HCT116 (cell line): ENCODE measurements around the gene AP1AR. TPM values are rescaled to one million over a fixed set of nuclear protein-coding genes. Genes with fewer than 3 reads are reported as not detected.

Source experiments
- ATAC-seq: fragments of 200-7000 bp; cut with Tn5 transposase; 2 replicates; pipeline ENCODE4 v1.9.1; 2020; ENCODE audit warnings: mild to moderate bottlenecking, moderate library complexity
- BruUV-seq: library from RNA; stranded (reverse); fragments of 400-500 nt; replicated peaks from 2 replicates; lab custom pipeline; 2021; lab: Mats Ljungman, UMichigan
- CTCF ChIA-PET: fragments of 300-600 bp; sonication (Branson Sonifier 250); formaldehyde crosslinking; loops from one replicate; lab custom pipeline; 2021; ENCODE audit warnings: antibody characterized with exemption; lab: Charles Lee
- POLR2A ChIA-PET: fragments of 300-600, 350-600 bp; sonication (Branson Sonifier 250); formaldehyde crosslinking; loops from one replicate; lab custom pipeline; 2021; ENCODE audit warnings: antibody characterized with exemption; lab: Charles Lee
- RAD21 ChIA-PET, 2 experiments: fragments of 300-600 bp; sonication (Branson Sonifier 250); formaldehyde crosslinking; loops; one replicate each; lab custom pipeline; 2023; ENCODE audit warnings: low total read pairs in 2 of 2; ENCODE audit not compliant: uncharacterized antibody in 2 of 2, unreplicated experiment in 2 of 2, low non-redundant PET in 1 of 2; lab: Charles Lee
- DNase-seq: peaks from one replicate; pipeline ENCODE4 v3.0.0-alpha.2; 2010; ENCODE audit warnings: low read depth, low spot score
- H2AFZ ChIP-seq: fragments of 200-600 bp; shearing (Covaris generic), sonication (generic); 2 replicates; pipeline ENCODE4 v1.6.1; 2017; ENCODE audit warnings: low read depth, mixed run types, mixed read lengths, antibody characterized with exemption, low read length; ENCODE audit not compliant: poor library complexity, severe bottlenecking
- H3K27ac ChIP-seq: 2 replicates; pipeline ENCODE4 v1.5.1; 2012; ENCODE audit warnings: low read depth, low read length
- H3K27me3 ChIP-seq: fragments of 200-600 bp; sonication (generic); 2 replicates; pipeline ENCODE4 v1.6.1; 2016; ENCODE audit warnings: mixed run types, low read length, mixed read lengths; ENCODE audit not compliant: insufficient read depth
- H3K36me3 ChIP-seq, 2 experiments: fragments of 200-500 bp in 1 of 2; fragments of 200-600 bp in 1 of 2; sonication (Bioruptor generic) in 1 of 2; sonication (generic) in 1 of 2; 2 replicates each; pipeline versions ENCODE4 v1.5.1 to v1.6.1; 2014 to 2016; ENCODE audit warnings: low read length in 2 of 2, inconsistent platforms in 1 of 2, mixed read lengths in 1 of 2, mixed run types in 1 of 2; ENCODE audit not compliant: insufficient read depth in 2 of 2, control insufficient read depth in 1 of 2
- H3K4me1 ChIP-seq, 2 experiments: fragments of 200-600 bp in 1 of 2; sonication (generic) in 1 of 2; 2 replicates each; pipeline versions ENCODE4 v1.5.1 to v1.6.1; 2012 to 2017; ENCODE audit warnings: low read length in 2 of 2, inconsistent platforms in 1 of 2, mild to moderate bottlenecking in 1 of 2, mixed read lengths in 1 of 2, mixed run types in 1 of 2, moderate library complexity in 1 of 2; ENCODE audit not compliant: insufficient read depth in 2 of 2, control insufficient read depth in 1 of 2
- H3K4me2 ChIP-seq: fragments of 200-600 bp; sonication (generic); 2 replicates; pipeline ENCODE4 v1.6.1; 2017; ENCODE audit warnings: mixed run types, low read length, mixed read lengths
- H3K4me3 ChIP-seq, 2 experiments: fragments of 200-600 bp in 1 of 2; sonication (generic) in 1 of 2; replicated peaks in 1 of 2; 2 replicates each; pipeline ENCODE4 v1.5.1; 2011 to 2016; ENCODE audit warnings: low read length in 2 of 2, control low read depth in 1 of 2, low read depth in 1 of 2, mild to moderate bottlenecking in 1 of 2, mixed read lengths in 1 of 2, mixed run types in 1 of 2
- H3K79me2 ChIP-seq: fragments of 200-600 bp; sonication (generic); 2 replicates; pipeline ENCODE4 v1.6.1; 2017; ENCODE audit warnings: mild to moderate bottlenecking, mixed run types, low read length, moderate library complexity, mixed read lengths; ENCODE audit not compliant: insufficient read depth
- H3K9ac ChIP-seq: fragments of 200-600 bp; sonication (generic); 2 replicates; pipeline ENCODE4 v1.6.1; 2016; ENCODE audit warnings: low read length, mixed read lengths
- H3K9me2 ChIP-seq: fragments of 200-600 bp; sonication (generic), shearing (Covaris generic); 2 replicates; pipeline ENCODE4 v1.6.1; 2017; ENCODE audit warnings: mixed run types, mild to moderate bottlenecking, moderate library complexity; ENCODE audit not compliant: insufficient read depth
- H3K9me3 ChIP-seq, 2 experiments: fragments of 200-500 bp in 1 of 2; fragments of 200-600 bp in 1 of 2; sonication (Bioruptor generic) in 1 of 2; sonication (generic) in 1 of 2; 2 replicates each; pipeline ENCODE4 v1.6.1; 2014 to 2017; ENCODE audit warnings: low read length in 2 of 2, mixed read lengths in 2 of 2, inconsistent platforms in 1 of 2, low read depth in 1 of 2, mild to moderate bottlenecking in 1 of 2, mixed run types in 1 of 2, moderate library complexity in 1 of 2; ENCODE audit not compliant: control insufficient read depth in 1 of 2, insufficient read depth in 1 of 2
- H4K20me1 ChIP-seq: fragments of 200-600 bp; sonication (generic), shearing (Covaris generic); 2 replicates; pipeline ENCODE4 v1.6.1; 2017; ENCODE audit warnings: mixed run types, mild to moderate bottlenecking, moderate library complexity; ENCODE audit not compliant: insufficient read depth
- CTCF ChIP-seq, 3 experiments: fragments of 200-600 bp in 1 of 3; sonication (generic) in 1 of 3; IDR thresholded peaks in 2 of 3; conservative IDR thresholded peaks in 1 of 3; 2 replicates each; pipeline ENCODE4 v1.5.1; 2012 to 2017; ENCODE audit warnings: low read depth in 2 of 3, low read length in 2 of 3, antibody characterized with exemption in 1 of 3, borderline replicate concordance in 1 of 3, control low read depth in 1 of 3, mild to moderate bottlenecking in 1 of 3, mixed read lengths in 1 of 3, mixed run types in 1 of 3, moderate library complexity in 1 of 3; ENCODE audit not compliant: insufficient read depth in 1 of 3
- EGR1 ChIP-seq: IDR thresholded peaks from 2 replicates; pipeline ENCODE4 v1.6.1; 2012; ENCODE audit warnings: low read depth
- ELF1 ChIP-seq: IDR thresholded peaks from 2 replicates; pipeline ENCODE4 v1.6.1; 2012; ENCODE audit warnings: low read depth, borderline replicate concordance
- EZH2 ChIP-seq: fragments of 200-600 bp; sonication (generic); IDR thresholded peaks from 2 replicates; pipeline ENCODE4 v1.6.1; 2017; ENCODE audit warnings: antibody characterized with exemption, mixed run types
- EZH2phosphoT487 ChIP-seq: fragments of 200-600 bp; IDR thresholded peaks from 2 replicates; pipeline ENCODE4 v1.6.1; 2018; ENCODE audit warnings: antibody characterized with exemption, borderline replicate concordance
- JUND ChIP-seq: IDR thresholded peaks from 2 replicates; pipeline ENCODE4 v1.6.1; 2012
- MAX ChIP-seq: IDR thresholded peaks from 2 replicates; pipeline ENCODE4 v1.6.1; 2012
- POLR2A ChIP-seq: IDR thresholded peaks from 2 replicates; pipeline ENCODE4 v1.7.0; 2011; ENCODE audit warnings: borderline replicate concordance; ENCODE audit not compliant: insufficient read depth, insufficient read length; ENCODE audit errors: extremely low read depth
- POLR2AphosphoS5 ChIP-seq: IDR thresholded peaks from 2 replicates; pipeline ENCODE4 v1.6.1; 2011; ENCODE audit warnings: mild to moderate bottlenecking, low read depth, low read length, moderate library complexity
- RAD21 ChIP-seq: IDR thresholded peaks from 2 replicates; pipeline ENCODE4 v1.6.1; 2012; ENCODE audit warnings: low read depth, mild to moderate bottlenecking
- SIN3A ChIP-seq: IDR thresholded peaks from 2 replicates; pipeline ENCODE4 v1.6.1; 2012; ENCODE audit warnings: low read depth
- SRF ChIP-seq: IDR thresholded peaks from 2 replicates; pipeline ENCODE4 v1.6.1; 2012; ENCODE audit warnings: low read depth
- YY1 ChIP-seq: IDR thresholded peaks from 2 replicates; pipeline ENCODE4 v1.6.1; 2011; ENCODE audit warnings: low read length, low read depth, moderate library complexity, mild to moderate bottlenecking; ENCODE audit not compliant: insufficient replicate concordance; ENCODE audit errors: extremely low read depth
- ZBTB33 ChIP-seq: IDR thresholded peaks from 2 replicates; pipeline ENCODE4 v1.6.1; 2011; ENCODE audit warnings: mild to moderate bottlenecking, low read length, moderate library complexity; ENCODE audit not compliant: insufficient replicate concordance; ENCODE audit errors: extremely low read depth
- ZNF274 ChIP-seq: fragments of 200-500 bp; sonication (Bioruptor generic); IDR thresholded peaks from 2 replicates; pipeline ENCODE4 v1.6.1; 2014; ENCODE audit warnings: mild to moderate bottlenecking, low read depth, low read length, inconsistent platforms
- intact Hi-C: fragments of 100-400 bp; cut with micrococcal nuclease; formaldehyde crosslinking; loops from 2 replicates; pipeline ENCODE4 v1.10.0; 2022
- total RNA-seq: library from RNA; stranded (reverse); gene quantifications from one replicate; pipeline ENCODE4 v1.2.1, GENCODE V29; 2021; ENCODE audit not compliant: unreplicated experiment

The AP1AR gene
- total RNA-seq, 1 experiment from 2014 or later: 56.7 TPM

- POLR2A ChIA-PET: no interaction called here
- no peak for DNase-seq
- CTCF ChIA-PET: no interaction called here
These were observed 58.0 kb downstream of the AP1AR start for GRCh38 chr4:112289407-112290253.

More at GRCh38 chr4:112289407-112290253, 58.0 kb downstream of the AP1AR start:
- no peak overlapping the region for H2AFZ ChIP-seq
- no peak overlapping the region for H3K4me3 ChIP-seq
- H3K36me3 ChIP-seq: no peaks in the 10 kb centered on the region
- H3K9me2 ChIP-seq: no peaks in the 10 kb centered on the region
- intact Hi-C loops: no loop called here
- H3K9me3 ChIP-seq: no peaks in the 10 kb centered on the region
- RAD21 ChIA-PET: no interaction called here
- H3K4me1 ChIP-seq: peaks cover 5 to 12% of the 10 kb centered on the region in 2 experiments; a peak in 3 of 4 replicates
- no TSS peak for BruUV-seq
- TF ChIP-seq RAD21 (no peak), ELF1 (no peak), EZH2 (no peak), SIN3A (no peak), POLR2A (no peak), SRF (no peak), CTCF (IDR thresholded peaks at IDR 0.05 in 2 of 3, conservative IDR thresholded peaks at IDR 0.05 in 1 of 3; ENCODE audit: borderline replicate concordance in 1 of 3, insufficient read depth in 1 of 3, low read depth in 2 of 3, low read length in 2 of 3) (no peak), ZBTB33 (no peak), POLR2AphosphoS5 (no peak), YY1 (no peak), EZH2phosphoT487 (no peak), MAX (no peak), JUND (no peak), EGR1 (no peak), ZNF274 (no peak)
- no peaks in the 10 kb centered on the region for H4K20me1 ChIP-seq
- H3K27me3 ChIP-seq: no peaks in the 10 kb centered on the region
- H3K9ac ChIP-seq: no peak overlapping the region
- H3K79me2 ChIP-seq: peaks cover 10% of the 10 kb centered on the region
- no peak for ATAC-seq
- no peak overlapping the region for H3K4me2 ChIP-seq
- H3K27ac ChIP-seq: no peak overlapping the region
